SK-N-SH treated with all-trans-retinoic acid at 6 μM for 48 hours (cell line): Measurements from ENCODE around the gene TAF5L.

Experiments used
- ARNTL ChIP-seq: fragments of 450-650 bp; formaldehyde crosslinking; IDR thresholded peaks from 2 replicates; pipeline ENCODE4 v1.5.0; 2020; ENCODE audit warnings: low read depth, mild to moderate bottlenecking, moderate library complexity, borderline replicate concordance
- ZFP30 ChIP-seq: fragments of 450-650 bp; formaldehyde crosslinking; IDR thresholded peaks from 2 replicates; pipeline ENCODE4 v1.5.0; 2022; ENCODE audit warnings: mild to moderate bottlenecking, moderate library complexity
- ZNF70 ChIP-seq: fragments of 450-650 bp; formaldehyde crosslinking; IDR thresholded peaks from 2 replicates; pipeline ENCODE4 v1.5.0; 2020; ENCODE audit warnings: mild to moderate bottlenecking, moderate library complexity

GRCh38 chr1:229582715-229583114 lies 43.2 kb downstream of the TAF5L start:
- TF ChIP-seq ARNTL (no peak), ZFP30 (no peak), ZNF70 (CRISPR knock-in tag) (no peak)
